A549 (cell line): ENCODE results near the gene SNX25. TPM values are rescaled to one million over a fixed set of nuclear protein-coding genes. Genes with fewer than 3 reads are reported as not detected.
A peak's percentile ranks its signal among the peaks of the same experiment; 100 is the strongest.

Experiments used
- ATAC-seq, 2 experiments: fragments of 200-7000 bp in 1 of 2; fragments of >200 bp in 1 of 2; cut with Nextera tagmentation in 1 of 2; cut with Tn5 transposase in 1 of 2; 3 replicates each; pipeline versions ENCODE4 v1.8.0 to v1.9.1; 2018 to 2020; ENCODE audit warnings: mild to moderate bottlenecking in 1 of 2, moderate library complexity in 1 of 2
- CTCF ChIA-PET: fragments of 300-600 bp; sonication (Branson Sonifier 250); formaldehyde crosslinking; extraction: SDS; loops from one replicate; lab custom pipeline; 2021; ENCODE audit warnings: antibody characterized with exemption, inconsistent platforms; lab: Yijun Ruan, JAX
- POLR2A ChIA-PET: fragments of 350-600 bp; formaldehyde crosslinking; extraction: SDS; loops from one replicate; lab custom pipeline; 2021; ENCODE audit warnings: antibody characterized with exemption, inconsistent platforms; lab: Yijun Ruan, JAX
- DNase-seq, 2 experiments: peaks; one replicate each; pipeline versions ENCODE4 v3.0.0 to v3.0.0-alpha.2; 2011 to 2016; ENCODE audit warnings: low read depth in 1 of 2, low spot score in 1 of 2
- FAIRE-seq: peaks from 2 replicates; lab custom pipeline; 2011; peaks lifted over from hg19 to GRCh38; lab: Jason Lieb, UNC
- H3K27ac ChIP-seq, 2 experiments: fragments of >200 bp; sonication (Bioruptor Twin); formaldehyde crosslinking; 3 replicates each; pipeline ENCODE4 v1.5.1; 2016 to 2017
- H3K4me1 ChIP-seq: fragments of >200 bp; sonication (Bioruptor Twin); formaldehyde crosslinking; 3 replicates; pipeline ENCODE4 v1.6.1; 2016
- H3K4me2 ChIP-seq: fragments of >200 bp; sonication (Bioruptor Twin); formaldehyde crosslinking; 3 replicates; pipeline ENCODE4 v1.6.1; 2016
- H3K4me3 ChIP-seq: fragments of >200 bp; sonication (Bioruptor Twin); formaldehyde crosslinking; 3 replicates; pipeline ENCODE4 v1.5.1; 2016
- H3K9me3 ChIP-seq: fragments of >200 bp; sonication (Bioruptor Twin); formaldehyde crosslinking; 3 replicates; pipeline ENCODE4 v1.6.1; 2016
- BHLHE40 ChIP-seq: IDR thresholded peaks from 2 replicates; pipeline ENCODE4 v1.6.1; 2012; ENCODE audit warnings: low read depth, low read length, inconsistent platforms
- EHMT2 ChIP-seq: fragments of 200-600 bp; sonication (generic); IDR thresholded peaks from 2 replicates; pipeline ENCODE4 v1.6.1; 2016; ENCODE audit warnings: antibody characterized with exemption, low read depth, mild to moderate bottlenecking, moderate library complexity
- ESRRA ChIP-seq: fragments of 150-350 bp; IDR thresholded peaks from 2 replicates; pipeline ENCODE4 v1.6.1; 2014; ENCODE audit warnings: mild to moderate bottlenecking, low read length, borderline replicate concordance
- HEYL ChIP-seq: fragments of 250-450 bp; sonication (Bioruptor Pico); IDR thresholded peaks from 2 replicates; pipeline ENCODE4 v1.8.0; 2021; ENCODE audit warnings: mild to moderate bottlenecking, moderate library complexity
- HOXB5 ChIP-seq: fragments of 250-450 bp; sonication (Bioruptor Pico); IDR thresholded peaks from 2 replicates; pipeline ENCODE4 v1.5.0; 2020; ENCODE audit warnings: mild to moderate bottlenecking, moderate library complexity
- JUN ChIP-seq, 2 experiments: fragments of >200 bp; sonication (Bioruptor Twin); formaldehyde crosslinking; IDR thresholded peaks; 2 replicates in 1 of 2; 3 replicates in 1 of 2; pipeline ENCODE4 v1.6.1; 2016 to 2017
- KDM1A ChIP-seq: fragments of 200-600 bp; sonication (generic); IDR thresholded peaks from 2 replicates; pipeline ENCODE4 v1.6.1; 2016; ENCODE audit warnings: low read depth, mild to moderate bottlenecking
- MAFK ChIP-seq: fragments of 450-650 bp; IDR thresholded peaks from 2 replicates; pipeline ENCODE4 v1.6.1; 2014; ENCODE audit not compliant: partially characterized antibody
- MYC ChIP-seq: IDR thresholded peaks from 2 replicates; pipeline ENCODE4 v1.6.1; 2012; ENCODE audit warnings: mild to moderate bottlenecking, inconsistent platforms, low read length, improper control_type of control experiment, borderline replicate concordance
- POLR2A ChIP-seq: IDR thresholded peaks from 2 replicates; pipeline ENCODE4 v1.6.1; 2012; ENCODE audit warnings: mild to moderate bottlenecking, low read length
- POLR2AphosphoS2 ChIP-seq: conservative IDR thresholded peaks from 2 replicates; pipeline ENCODE4 v1.6.1; 2012; ENCODE audit warnings: low read length, improper control_type of control experiment, inconsistent platforms
- RAD21 ChIP-seq, 2 experiments: fragments of >200 bp in 1 of 2; sonication (Bioruptor Twin) in 1 of 2; formaldehyde crosslinking in 1 of 2; IDR thresholded peaks in 1 of 2; conservative IDR thresholded peaks in 1 of 2; 2 replicates in 1 of 2; 3 replicates in 1 of 2; pipeline ENCODE4 v1.6.1; 2012 to 2018; ENCODE audit warnings: inconsistent platforms in 1 of 2
- WGBS: methylation state at CpG from one replicate; pipeline ENCODE4 v1.1.6; 2017; ENCODE audit errors: missing lambda C conversion rate; 5-methylcytosine and 5-hydroxymethylcytosine counted together
- polyA plus RNA-seq, 4 experiments: library from polyadenylated mRNA; depleted of rRNA in 3 of 4; stranded (reverse); fragments of >200 nt; fragmentation: RNase III in 1 of 4; extraction: RNeasy Plus Mini Kit Qiagen cat#74134 plus additional on column Dnase treatment in 1 of 4; gene quantifications; 2 replicates in 3 of 4; 3 replicates in 1 of 4; pipeline ENCODE4 v1.2.3, GENCODE V29; 2011 to 2017
- TF ChIP-seq, protein P1 (sequence below): IDR thresholded peaks from 2 replicates; pipeline ENCODE4 v1.6.1; 2012
- TF ChIP-seq, protein P2 (sequence below): fragments of 150-350 bp; IDR thresholded peaks from 2 replicates; pipeline ENCODE4 v1.6.1; 2014; ENCODE audit warnings: low read depth, mild to moderate bottlenecking, low read length
- TF ChIP-seq, protein P3 (sequence below): fragments of 250-450 bp; sonication (Bioruptor Pico); IDR thresholded peaks from 2 replicates; pipeline ENCODE4 v1.5.0; 2020; ENCODE audit warnings: low read depth, mild to moderate bottlenecking, moderate library complexity
- TF ChIP-seq, protein P4 (sequence below): fragments of >200 bp; sonication (Bioruptor Twin); formaldehyde crosslinking; IDR thresholded peaks from 2 replicates; pipeline ENCODE4 v1.6.1; 2016
- TF ChIP-seq, protein P5 (sequence below): IDR thresholded peaks from 2 replicates; pipeline ENCODE4 v1.6.1; 2012
- TF ChIP-seq, protein P6 (sequence below): fragments of 200-600 bp; sonication (generic); IDR thresholded peaks from 2 replicates; pipeline ENCODE4 v1.6.1; 2016; ENCODE audit warnings: antibody characterized with exemption, mild to moderate bottlenecking, moderate library complexity
- TF ChIP-seq, protein P7 (sequence below): IDR thresholded peaks from 2 replicates; pipeline ENCODE4 v1.6.1; 2012; ENCODE audit warnings: low read depth, borderline replicate concordance

SNX25 gene
- polyA plus RNA-seq, 2 of the 4 experiments (the other 2 are of a cell fraction): 10.1 to 13.0 TPM

DNA sequence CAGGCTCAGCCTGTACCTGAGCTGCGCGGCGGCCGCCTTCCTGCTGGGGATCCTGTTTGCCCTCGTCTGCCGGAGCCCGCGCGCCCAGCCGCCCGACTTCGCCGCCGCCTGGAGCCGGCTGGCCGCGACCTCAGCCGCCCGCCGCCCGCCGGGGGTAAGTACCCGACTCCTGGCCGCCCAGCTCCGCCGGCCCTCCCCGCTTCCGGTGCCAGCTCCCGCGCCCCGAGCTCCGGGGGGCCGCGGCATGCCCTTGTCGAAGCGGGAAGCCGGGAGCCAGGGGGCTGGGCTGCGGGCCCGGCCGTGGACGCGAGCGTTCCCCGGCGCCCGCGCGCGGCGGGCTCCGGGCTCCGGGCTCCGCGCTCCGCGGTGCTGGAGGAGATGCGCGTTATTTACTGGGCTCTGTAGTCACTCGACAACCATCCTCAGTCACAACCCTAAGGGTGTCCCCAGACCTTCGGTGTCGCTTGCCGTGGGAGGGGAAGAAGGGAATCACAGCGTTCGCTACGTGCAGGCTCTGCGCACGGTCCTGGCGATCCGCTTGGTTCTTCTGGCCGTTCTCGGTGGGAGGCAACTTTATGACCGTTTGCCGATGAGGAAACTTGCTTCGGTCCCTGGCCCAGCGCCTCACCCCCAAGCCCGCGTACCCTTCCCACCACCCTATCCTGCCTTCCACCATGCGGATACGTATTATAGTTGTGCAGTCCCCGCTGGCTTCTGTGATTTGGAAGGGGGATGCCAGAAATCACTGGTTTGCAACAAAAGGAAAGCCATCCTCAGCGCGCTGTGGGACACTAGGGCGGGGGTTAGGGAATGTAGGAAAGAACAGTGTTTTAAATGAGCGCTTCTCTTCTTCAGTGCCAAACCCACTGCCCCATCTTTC lies 944 bp downstream of the SNX25 start:
- POLR2A ChIA-PET: interaction anchor here (0.5 to 2.2 kb wide), 2 partner anchors 186 to 397 kb away, joined by 3 to 9 read pairs; partner anchors contain the start of genes ANKRD37 and LRP2BP
- TF ChIP-seq EHMT2 (no peak), POLR2AphosphoS2 (no peak), BHLHE40 (no peak), MAFK (no peak), ESRRA (no peak), KDM1A (no peak), RAD21 (conservative IDR thresholded peaks at IDR 0.05 in 1 of 2, IDR thresholded peaks at IDR 0.05 in 1 of 2) (no peak), HEYL (CRISPR knock-in tag) (no peak), MYC (no peak), POLR2A (no peak), HOXB5 (CRISPR knock-in tag) (no peak)
- TF ChIP-seq, protein P1, sequence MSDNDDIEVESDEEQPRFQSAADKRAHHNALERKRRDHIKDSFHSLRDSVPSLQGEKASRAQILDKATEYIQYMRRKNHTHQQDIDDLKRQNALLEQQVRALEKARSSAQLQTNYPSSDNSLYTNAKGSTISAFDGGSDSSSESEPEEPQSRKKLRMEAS: no peak
- TF ChIP-seq, protein P2, sequence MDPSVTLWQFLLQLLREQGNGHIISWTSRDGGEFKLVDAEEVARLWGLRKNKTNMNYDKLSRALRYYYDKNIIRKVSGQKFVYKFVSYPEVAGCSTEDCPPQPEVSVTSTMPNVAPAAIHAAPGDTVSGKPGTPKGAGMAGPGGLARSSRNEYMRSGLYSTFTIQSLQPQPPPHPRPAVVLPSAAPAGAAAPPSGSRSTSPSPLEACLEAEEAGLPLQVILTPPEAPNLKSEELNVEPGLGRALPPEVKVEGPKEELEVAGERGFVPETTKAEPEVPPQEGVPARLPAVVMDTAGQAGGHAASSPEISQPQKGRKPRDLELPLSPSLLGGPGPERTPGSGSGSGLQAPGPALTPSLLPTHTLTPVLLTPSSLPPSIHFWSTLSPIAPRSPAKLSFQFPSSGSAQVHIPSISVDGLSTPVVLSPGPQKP: no peak
- TF ChIP-seq, protein P3, sequence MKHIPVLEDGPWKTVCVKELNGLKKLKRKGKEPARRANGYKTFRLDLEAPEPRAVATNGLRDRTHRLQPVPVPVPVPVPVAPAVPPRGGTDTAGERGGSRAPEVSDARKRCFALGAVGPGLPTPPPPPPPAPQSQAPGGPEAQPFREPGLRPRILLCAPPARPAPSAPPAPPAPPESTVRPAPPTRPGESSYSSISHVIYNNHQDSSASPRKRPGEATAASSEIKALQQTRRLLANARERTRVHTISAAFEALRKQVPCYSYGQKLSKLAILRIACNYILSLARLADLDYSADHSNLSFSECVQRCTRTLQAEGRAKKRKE (CRISPR knock-in tag): no peak
- TF ChIP-seq, protein P4, sequence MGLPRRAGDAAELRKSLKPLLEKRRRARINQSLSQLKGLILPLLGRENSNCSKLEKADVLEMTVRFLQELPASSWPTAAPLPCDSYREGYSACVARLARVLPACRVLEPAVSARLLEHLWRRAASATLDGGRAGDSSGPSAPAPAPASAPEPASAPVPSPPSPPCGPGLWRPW: no peak
- TF ChIP-seq, protein P5, sequence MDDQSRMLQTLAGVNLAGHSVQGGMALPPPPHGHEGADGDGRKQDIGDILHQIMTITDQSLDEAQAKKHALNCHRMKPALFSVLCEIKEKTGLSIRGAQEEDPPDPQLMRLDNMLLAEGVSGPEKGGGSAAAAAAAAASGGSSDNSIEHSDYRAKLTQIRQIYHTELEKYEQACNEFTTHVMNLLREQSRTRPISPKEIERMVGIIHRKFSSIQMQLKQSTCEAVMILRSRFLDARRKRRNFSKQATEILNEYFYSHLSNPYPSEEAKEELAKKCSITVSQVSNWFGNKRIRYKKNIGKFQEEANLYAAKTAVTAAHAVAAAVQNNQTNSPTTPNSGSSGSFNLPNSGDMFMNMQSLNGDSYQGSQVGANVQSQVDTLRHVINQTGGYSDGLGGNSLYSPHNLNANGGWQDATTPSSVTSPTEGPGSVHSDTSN: no peak
- TF ChIP-seq, all 56 proteins: peak for 0
- H3K27ac ChIP-seq: peak overlapping the region; percentile 73 to 96
- peak overlapping the region; percentile 92 for H3K4me2 ChIP-seq
- peak overlapping the region; percentile 68 for H3K4me3 ChIP-seq
- CTCF ChIA-PET: interaction anchor here (0.7 to 1.7 kb wide), 3 partner anchors 12 to 81 kb away, joined by 3 to 5 read pairs (median 3); no protein-coding TSS in a partner anchor
- H3K4me1 ChIP-seq: peaks cover 15% of the 10 kb centered on the region; the same call in 2 of the 3 replicates
- DNase-seq (peak in 1 of 2 experiments; percentile 42), FAIRE-seq (no peak), ATAC-seq (peak; percentile 46 to 61)
- WGBS: 2% methylated on average over 18 of the region's 84 CpGs
- H3K9me3 ChIP-seq: no peaks in the 10 kb centered on the region

DNA sequence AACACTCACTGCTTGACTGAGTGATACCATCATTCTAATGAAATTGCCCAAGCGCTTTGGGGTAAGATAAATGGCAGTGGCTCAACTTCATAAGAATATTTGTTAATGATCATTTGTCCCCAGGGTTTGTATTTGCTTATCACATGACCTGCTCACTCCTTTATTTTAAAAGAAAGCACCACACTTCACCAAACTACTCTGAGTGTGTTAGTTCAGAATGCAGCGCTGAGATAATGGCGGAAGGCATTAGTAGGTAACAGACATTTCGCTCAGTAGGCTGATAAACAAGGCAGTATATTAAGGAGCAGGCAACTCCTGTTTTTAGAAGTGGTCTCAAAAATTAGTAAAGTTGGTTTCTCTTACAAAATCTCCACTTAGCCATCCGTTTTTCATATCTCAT lies 1.6 kb downstream of the SNX25 start:
- 91% methylated on average over 5 of the region's 5 CpGs for WGBS

More for the DNA sequence above, 1.6 kb downstream of the SNX25 start:
- peaks cover 15% of the 10 kb centered on the region; the same call in 2 of the 3 replicates for H3K4me1 ChIP-seq
- POLR2A ChIA-PET: no interaction called here
- TF ChIP-seq, protein P6, sequence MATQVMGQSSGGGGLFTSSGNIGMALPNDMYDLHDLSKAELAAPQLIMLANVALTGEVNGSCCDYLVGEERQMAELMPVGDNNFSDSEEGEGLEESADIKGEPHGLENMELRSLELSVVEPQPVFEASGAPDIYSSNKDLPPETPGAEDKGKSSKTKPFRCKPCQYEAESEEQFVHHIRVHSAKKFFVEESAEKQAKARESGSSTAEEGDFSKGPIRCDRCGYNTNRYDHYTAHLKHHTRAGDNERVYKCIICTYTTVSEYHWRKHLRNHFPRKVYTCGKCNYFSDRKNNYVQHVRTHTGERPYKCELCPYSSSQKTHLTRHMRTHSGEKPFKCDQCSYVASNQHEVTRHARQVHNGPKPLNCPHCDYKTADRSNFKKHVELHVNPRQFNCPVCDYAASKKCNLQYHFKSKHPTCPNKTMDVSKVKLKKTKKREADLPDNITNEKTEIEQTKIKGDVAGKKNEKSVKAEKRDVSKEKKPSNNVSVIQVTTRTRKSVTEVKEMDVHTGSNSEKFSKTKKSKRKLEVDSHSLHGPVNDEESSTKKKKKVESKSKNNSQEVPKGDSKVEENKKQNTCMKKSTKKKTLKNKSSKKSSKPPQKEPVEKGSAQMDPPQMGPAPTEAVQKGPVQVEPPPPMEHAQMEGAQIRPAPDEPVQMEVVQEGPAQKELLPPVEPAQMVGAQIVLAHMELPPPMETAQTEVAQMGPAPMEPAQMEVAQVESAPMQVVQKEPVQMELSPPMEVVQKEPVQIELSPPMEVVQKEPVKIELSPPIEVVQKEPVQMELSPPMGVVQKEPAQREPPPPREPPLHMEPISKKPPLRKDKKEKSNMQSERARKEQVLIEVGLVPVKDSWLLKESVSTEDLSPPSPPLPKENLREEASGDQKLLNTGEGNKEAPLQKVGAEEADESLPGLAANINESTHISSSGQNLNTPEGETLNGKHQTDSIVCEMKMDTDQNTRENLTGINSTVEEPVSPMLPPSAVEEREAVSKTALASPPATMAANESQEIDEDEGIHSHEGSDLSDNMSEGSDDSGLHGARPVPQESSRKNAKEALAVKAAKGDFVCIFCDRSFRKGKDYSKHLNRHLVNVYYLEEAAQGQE: no peak
- TF ChIP-seq ESRRA: no peak
- no peak for TF ChIP-seq POLR2AphosphoS2
- no peak for TF ChIP-seq RAD21 (conservative IDR thresholded peaks at IDR 0.05 in 1 of 2, IDR thresholded peaks at IDR 0.05 in 1 of 2)
- TF ChIP-seq JUN (IDR thresholded peaks at IDR 0.05): no peak
- TF ChIP-seq, protein P7, sequence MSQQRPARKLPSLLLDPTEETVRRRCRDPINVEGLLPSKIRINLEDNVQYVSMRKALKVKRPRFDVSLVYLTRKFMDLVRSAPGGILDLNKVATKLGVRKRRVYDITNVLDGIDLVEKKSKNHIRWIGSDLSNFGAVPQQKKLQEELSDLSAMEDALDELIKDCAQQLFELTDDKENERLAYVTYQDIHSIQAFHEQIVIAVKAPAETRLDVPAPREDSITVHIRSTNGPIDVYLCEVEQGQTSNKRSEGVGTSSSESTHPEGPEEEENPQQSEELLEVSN: no peak
- TF ChIP-seq MYC: no peak
- TF ChIP-seq, all 56 proteins: peak for 0
- Histone ChIP-seq H3K9me3 (no peaks in the 10 kb centered on the region), H3K27ac (peak overlapping the region; percentile 73 to 96; a peak in 3 of 6 replicates), H3K4me2 (peak overlapping the region; percentile 92), H3K4me3 (peak overlapping the region; percentile 68)
- no peak for FAIRE-seq
- DNase-seq: no peak
- no peak for ATAC-seq
- CTCF ChIA-PET: no interaction called here
